ENCODE measurements around the gene SLC2A9. TPM values are rescaled to one million over a fixed set of nuclear protein-coding genes. Genes with fewer than 3 reads are reported as not detected.

The SLC2A9 gene
- total and polyA plus RNA-seq, 8 donors, result 2.2 to 19.0 (median 4.3) TPM

GRCh38 chr4:9953089-9953488 is 68.2 kb downstream of the SLC2A9 start:
- Histone ChIP-seq H3K27ac (no peak overlapping the region), H3K4me1 (no peaks in the 10 kb centered on the region), H3K36me3 (no peaks in the 10 kb centered on the region), H3K4me3 (no peak overlapping the region), H3K27me3 (no peaks in the 10 kb centered on the region), H3K9me3 (no peaks in the 10 kb centered on the region)
- TF ChIP-seq, protein P1, sequence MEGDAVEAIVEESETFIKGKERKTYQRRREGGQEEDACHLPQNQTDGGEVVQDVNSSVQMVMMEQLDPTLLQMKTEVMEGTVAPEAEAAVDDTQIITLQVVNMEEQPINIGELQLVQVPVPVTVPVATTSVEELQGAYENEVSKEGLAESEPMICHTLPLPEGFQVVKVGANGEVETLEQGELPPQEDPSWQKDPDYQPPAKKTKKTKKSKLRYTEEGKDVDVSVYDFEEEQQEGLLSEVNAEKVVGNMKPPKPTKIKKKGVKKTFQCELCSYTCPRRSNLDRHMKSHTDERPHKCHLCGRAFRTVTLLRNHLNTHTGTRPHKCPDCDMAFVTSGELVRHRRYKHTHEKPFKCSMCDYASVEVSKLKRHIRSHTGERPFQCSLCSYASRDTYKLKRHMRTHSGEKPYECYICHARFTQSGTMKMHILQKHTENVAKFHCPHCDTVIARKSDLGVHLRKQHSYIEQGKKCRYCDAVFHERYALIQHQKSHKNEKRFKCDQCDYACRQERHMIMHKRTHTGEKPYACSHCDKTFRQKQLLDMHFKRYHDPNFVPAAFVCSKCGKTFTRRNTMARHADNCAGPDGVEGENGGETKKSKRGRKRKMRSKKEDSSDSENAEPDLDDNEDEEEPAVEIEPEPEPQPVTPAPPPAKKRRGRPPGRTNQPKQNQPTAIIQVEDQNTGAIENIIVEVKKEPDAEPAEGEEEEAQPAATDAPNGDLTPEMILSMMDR (IDR thresholded peaks at IDR 0.05), result no peak
- no peak for ATAC-seq
- DNase-seq, result no peak
- intact Hi-C loops (cut with DNase I), result no loop called here

DNA sequence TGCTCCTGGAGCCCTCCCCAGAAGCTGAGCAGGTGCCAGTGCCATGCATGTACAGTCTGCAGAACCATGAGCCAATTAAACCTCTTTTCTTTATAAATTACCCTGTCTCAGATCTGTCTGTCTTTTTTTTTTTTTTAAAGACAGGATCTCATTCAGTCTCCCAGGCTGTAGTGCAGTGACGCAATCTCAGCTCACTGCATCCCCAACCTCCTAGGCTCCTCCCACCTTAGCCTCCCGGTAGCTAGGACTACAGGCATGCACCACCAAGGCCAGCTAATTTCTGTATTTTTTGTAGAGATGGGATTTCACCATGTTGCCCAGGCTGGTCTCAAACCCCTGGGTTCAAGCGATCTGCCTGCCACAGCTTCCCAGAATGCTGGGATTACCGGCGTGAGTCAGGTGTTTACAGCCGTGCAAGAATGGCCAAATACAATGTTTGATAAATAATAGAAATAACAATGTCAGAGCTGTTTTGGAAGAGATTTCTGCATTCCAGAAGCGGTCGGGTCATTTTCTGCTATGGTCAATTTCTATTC is 68.8 kb downstream of the SLC2A9 start:
- ATAC-seq (no peak), DNase-seq (no peak)
- H3K27me3 ChIP-seq, result no peaks in the 10 kb centered on the region
- no peaks in the 10 kb centered on the region for H3K9me3 ChIP-seq
- no peak overlapping the region for H3K4me3 ChIP-seq
- TF ChIP-seq, protein P1 (IDR thresholded peaks at IDR 0.05), result no peak
- intact Hi-C loops (cut with DNase I), result no loop called here
- H3K4me1 ChIP-seq, result no peaks in the 10 kb centered on the region
- H3K36me3 ChIP-seq, result no peaks in the 10 kb centered on the region
- H3K27ac ChIP-seq, result no peak overlapping the region

DNA sequence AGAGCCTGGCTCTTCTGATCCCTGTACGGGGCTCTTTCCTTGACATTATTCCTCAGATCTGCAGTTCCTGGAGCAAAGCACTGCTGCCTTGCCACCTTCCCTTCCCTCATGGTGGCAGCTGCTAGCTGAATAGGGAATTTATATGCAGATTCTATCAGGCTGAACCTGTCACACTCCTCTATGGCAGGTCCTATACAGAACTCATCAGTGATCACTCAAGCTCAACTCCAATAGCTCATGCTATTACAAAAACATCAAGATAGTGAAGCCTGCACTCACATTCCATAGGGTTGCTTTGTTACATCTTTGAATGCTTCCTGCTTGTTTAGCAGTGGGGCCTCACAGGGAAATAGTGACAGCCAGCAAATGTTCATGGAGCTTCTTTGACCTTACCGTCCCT is 71.7 kb downstream of the SLC2A9 start:
- no peaks in the 10 kb centered on the region for H3K9me3 ChIP-seq
- no peaks in the 10 kb centered on the region for H3K4me1 ChIP-seq
- intact Hi-C loops (cut with DNase I), result no loop called here
- ATAC-seq (no peak), DNase-seq (no peak)
- H3K27me3 ChIP-seq, result no peaks in the 10 kb centered on the region
- TF ChIP-seq, protein P1 (IDR thresholded peaks at IDR 0.05), result no peak
- H3K36me3 ChIP-seq, result no peaks in the 10 kb centered on the region
- no peak overlapping the region for H3K4me3 ChIP-seq
- H3K27ac ChIP-seq, result no peak overlapping the region

- TF ChIP-seq, protein P1 (IDR thresholded peaks at IDR 0.05), result no peak
- ATAC-seq, result no peak
- no peak for DNase-seq
Observed at GRCh38 chr4:9947168-9948062, 73.9 kb downstream of the SLC2A9 start.

GRCh38 chr4:9946170-9946569 is 75.1 kb downstream of the SLC2A9 start:
- Histone ChIP-seq H3K4me3 (no peak overlapping the region), H3K4me1 (no peaks in the 10 kb centered on the region), H3K27ac (no peak overlapping the region), H3K9me3 (no peaks in the 10 kb centered on the region), H3K36me3 (no peaks in the 10 kb centered on the region), H3K27me3 (no peaks in the 10 kb centered on the region)
- no peak for DNase-seq
- intact Hi-C loops (cut with DNase I), result no loop called here
- no peak for ATAC-seq
- TF ChIP-seq, protein P1 (IDR thresholded peaks at IDR 0.05), result no peak

More at GRCh38 chr4:9947168-9948062, 73.9 kb downstream of the SLC2A9 start:
- Histone ChIP-seq H3K4me3 (no peak overlapping the region), H3K27me3 (no peaks in the 10 kb centered on the region), H3K27ac (no peak overlapping the region), H3K36me3 (no peaks in the 10 kb centered on the region), H3K4me1 (no peaks in the 10 kb centered on the region), H3K9me3 (no peaks in the 10 kb centered on the region)
- intact Hi-C loops (cut with DNase I), result no loop called here

All from left lung (tissue), 10 donors.